DND-41 (cell line): ENCODE data around the gene NR6A1.

Source experiments
- CTCF ChIP-seq: IDR thresholded peaks from 2 replicates; pipeline ENCODE4 v1.5.1; 2012; ENCODE audit warnings: borderline replicate concordance, low read length, moderate library complexity, mild to moderate bottlenecking; ENCODE audit not compliant: poor library complexity, severe bottlenecking; ENCODE audit errors: extremely low read depth
- EZH2 ChIP-seq: IDR thresholded peaks from 3 replicates; pipeline ENCODE4 v1.6.1; 2012; ENCODE audit warnings: borderline replicate concordance, low read depth, mild to moderate bottlenecking, moderate library complexity, low read length, inconsistent platforms; ENCODE audit not compliant: severe bottlenecking

- no peak for TF ChIP-seq CTCF
- TF ChIP-seq EZH2: no peak
Observed at GRCh38 chr9:124789531-124789930, 18.4 kb upstream of the NR6A1 start.
